ENCODE measurements around the gene LHFPL3. TPM values are rescaled to one million over a fixed set of nuclear protein-coding genes. Genes with fewer than 3 reads are reported as not detected.

The LHFPL3 gene
- total and polyA plus RNA-seq, 2 of the 13 experiments (the other 11 are each of a cell fraction or from before 2014, with no cell fraction given): not detected

- H3K27ac ChIP-seq (ENCODE audit: extremely low read length, insufficient read depth, low read length): no peak overlapping the region
- in situ Hi-C loops (cut with HindIII; ENCODE audit: extremely low pct_ligation_motif_present, low pct_unique_long_range_greater_than_20kb): no loop called here
- no peak overlapping the region for H3K9ac ChIP-seq (ENCODE audit: insufficient read depth, low read depth, low read length)
- peak; percentile 32; the same call in 1 of the 3 replicates for ATAC-seq
- ChIA-PET POLR2A (no interaction called here), CTCF (ENCODE audit: low intra/inter-chr PET ratio, low total read pairs) (no interaction called here)
- TF ChIP-seq KDM2A (CRISPR knock-in tag; IDR thresholded peaks at IDR 0.05; ENCODE audit: borderline replicate concordance, low read depth) (no peak), MED1 (CRISPR knock-in tag; IDR thresholded peaks at IDR 0.05) (no peak), ZNF274 (CRISPR knock-in tag; IDR thresholded peaks at IDR 0.05) (no peak), CREB1 (IDR thresholded peaks at IDR 0.05) (no peak), CREB1 (CRISPR knock-in tag; IDR thresholded peaks at IDR 0.05) (no peak), ELK4 (CRISPR knock-in tag; IDR thresholded peaks at IDR 0.05; ENCODE audit: borderline replicate concordance) (no peak), ZNF761 (CRISPR knock-in tag; conservative IDR thresholded peaks at IDR 0.05) (no peak), ZNF3 (CRISPR knock-in tag; IDR thresholded peaks at IDR 0.05) (no peak)
- no peak overlapping the region for H3K4me3 ChIP-seq (replicated peaks in 1 of 3; ENCODE audit: insufficient read depth in 1 of 3, low read depth in 2 of 3, low read length in 3 of 3)
- no peaks in the 10 kb centered on the region for H3K36me3 ChIP-seq (replicated peaks in 1 of 2; ENCODE audit: control insufficient read depth in 1 of 2, insufficient read depth in 2 of 2, low read length in 2 of 2)
- DNase-seq (ENCODE audit: low spot score): no peak
- H3K4me2 ChIP-seq (ENCODE audit: low read depth, low read length): no peak overlapping the region
- WGBS (ENCODE audit: low lambda C conversion rate): 0% methylated on average over 1 of the region's 1 CpG
- H3K27me3 ChIP-seq (ENCODE audit: control insufficient read depth in 1 of 2, insufficient read depth in 2 of 2, low read length in 2 of 2): peaks cover 0 to 3% of the 10 kb centered on the region in 2 experiments; a peak in 1 of 5 replicates
- intact Hi-C loops (cut with micrococcal nuclease; ENCODE audit: unreplicated experiment): no loop called here
- H2AFZ ChIP-seq (ENCODE audit: low read length): no peak overlapping the region
- H3K4me1 ChIP-seq (ENCODE audit: insufficient read depth, low read length): no peaks in the 10 kb centered on the region
- H3K9me3 ChIP-seq (ENCODE audit: low read length): no peaks in the 10 kb centered on the region
- no peaks in the 10 kb centered on the region for H3K79me2 ChIP-seq (ENCODE audit: insufficient read depth, low read length)
- no peaks in the 10 kb centered on the region for H4K20me1 ChIP-seq (ENCODE audit: insufficient read depth, low read length)
- BruUV-seq (replicated peaks): no TSS peak
- FAIRE-seq: no peak
Measured at GRCh38 chr7:104852386-104852785, 524.0 kb downstream of the LHFPL3 start.

GRCh38 chr7:104855861-104856260 is 527.5 kb downstream of the LHFPL3 start:
- no TSS peak for BruUV-seq (replicated peaks)
- ATAC-seq (no peak), FAIRE-seq (no peak), DNase-seq (ENCODE audit: low spot score) (no peak)
- no peaks in the 10 kb centered on the region for H3K9me3 ChIP-seq (ENCODE audit: low read length)
- no peaks in the 10 kb centered on the region for H4K20me1 ChIP-seq (ENCODE audit: insufficient read depth, low read length)
- no peak overlapping the region for H3K4me2 ChIP-seq (ENCODE audit: low read depth, low read length)
- peaks cover 0 to 3% of the 10 kb centered on the region in 2 experiments; a peak in 1 of 5 replicates for H3K27me3 ChIP-seq (ENCODE audit: control insufficient read depth in 1 of 2, insufficient read depth in 2 of 2, low read length in 2 of 2)
- H3K9ac ChIP-seq (ENCODE audit: insufficient read depth, low read depth, low read length): no peak overlapping the region
- POLR2A ChIA-PET: no interaction called here
- CTCF ChIA-PET (ENCODE audit: low intra/inter-chr PET ratio, low total read pairs): no interaction called here
- intact Hi-C loops (cut with micrococcal nuclease; ENCODE audit: unreplicated experiment) (no loop called here), in situ Hi-C loops (cut with HindIII; ENCODE audit: extremely low pct_ligation_motif_present, low pct_unique_long_range_greater_than_20kb) (no loop called here)
- 0% methylated on average over 2 of the region's 2 CpGs for WGBS (ENCODE audit: low lambda C conversion rate)
- no peaks in the 10 kb centered on the region for H3K36me3 ChIP-seq (replicated peaks in 1 of 2; ENCODE audit: control insufficient read depth in 1 of 2, insufficient read depth in 2 of 2, low read length in 2 of 2)
- H2AFZ ChIP-seq (ENCODE audit: low read length): no peak overlapping the region
- no peaks in the 10 kb centered on the region for H3K79me2 ChIP-seq (ENCODE audit: insufficient read depth, low read length)
- H3K4me3 ChIP-seq (replicated peaks in 1 of 3; ENCODE audit: insufficient read depth in 1 of 3, low read depth in 2 of 3, low read length in 3 of 3): no peak overlapping the region
- no peak overlapping the region for H3K27ac ChIP-seq (ENCODE audit: extremely low read length, insufficient read depth, low read length)
- no peaks in the 10 kb centered on the region for H3K4me1 ChIP-seq (ENCODE audit: insufficient read depth, low read length)
- TF ChIP-seq MXI1 (IDR thresholded peaks at IDR 0.05; ENCODE audit: borderline replicate concordance, low read depth, low read length) (no peak), SMYD3 (CRISPR knock-in tag; IDR thresholded peaks at IDR 0.05) (no peak), ZNF768 (CRISPR knock-in tag; IDR thresholded peaks at IDR 0.05) (no peak), HIC2 (CRISPR knock-in tag; IDR thresholded peaks at IDR 0.05; ENCODE audit: low read depth) (no peak), ZNF292 (CRISPR knock-in tag; IDR thresholded peaks at IDR 0.05; ENCODE audit: borderline replicate concordance, low read depth) (no peak), ZNF430 (CRISPR knock-in tag; IDR thresholded peaks at IDR 0.05) (no peak), IRX3 (CRISPR knock-in tag; IDR thresholded peaks at IDR 0.05; ENCODE audit: borderline replicate concordance, low read depth) (no peak), ZNF296 (CRISPR knock-in tag; conservative IDR thresholded peaks at IDR 0.05) (no peak), IRF2 (CRISPR knock-in tag; IDR thresholded peaks at IDR 0.05) (no peak), NCOA5 (CRISPR knock-in tag; IDR thresholded peaks at IDR 0.05) (no peak), HMG20B (CRISPR knock-in tag; conservative IDR thresholded peaks at IDR 0.05) (no peak), ETV5 (CRISPR knock-in tag; IDR thresholded peaks at IDR 0.05; ENCODE audit: borderline replicate concordance) (no peak)
